Panc1 (cell line): ENCODE results near the gene SETD1A. TPM values are rescaled to one million over a fixed set of nuclear protein-coding genes. Genes with fewer than 3 reads are reported as not detected.

ENCODE experiments used
- ATAC-seq: fragments of 200-7000 bp; cut with Tn5 transposase; 2 replicates; pipeline ENCODE4 v1.9.1; 2020; ENCODE audit warnings: mild to moderate bottlenecking, moderate library complexity
- BruUV-seq: library from RNA; stranded (reverse); fragments of 400-500 nt; replicated peaks from 2 replicates; lab custom pipeline; 2021; lab: Mats Ljungman, UMichigan
- CTCF ChIA-PET: fragments of 300-600 bp; sonication (Branson Sonifier 250); formaldehyde crosslinking; loops from one replicate; lab custom pipeline; 2022; ENCODE audit warnings: antibody characterized with exemption; lab: Charles Lee
- POLR2A ChIA-PET: fragments of 300-600 bp; sonication (Branson Sonifier 250); formaldehyde crosslinking; loops from one replicate; lab custom pipeline; 2022; ENCODE audit warnings: antibody characterized with exemption; lab: Charles Lee
- DNase-seq: peaks from one replicate; pipeline ENCODE4 v3.0.0-alpha.2; 2010; ENCODE audit warnings: low read depth, low spot score
- H3K27ac ChIP-seq: 2 replicates; pipeline ENCODE4 v1.5.1; 2011; ENCODE audit warnings: mild to moderate bottlenecking, low read length, inconsistent platforms
- H3K27me3 ChIP-seq: fragments of 200-500 bp; sonication (Bioruptor generic); 2 replicates; pipeline ENCODE4 v1.6.0; 2014; ENCODE audit warnings: low read length, inconsistent platforms; ENCODE audit not compliant: control insufficient read depth, insufficient read depth
- H3K36me3 ChIP-seq: fragments of 200-500 bp; sonication (Bioruptor generic); 2 replicates; pipeline ENCODE4 v1.5.1; 2014; ENCODE audit warnings: inconsistent platforms, mild to moderate bottlenecking, low read length, moderate library complexity; ENCODE audit not compliant: control insufficient read depth, insufficient read depth
- H3K4me1 ChIP-seq: 2 replicates; pipeline ENCODE4 v1.5.1; 2011; ENCODE audit warnings: inconsistent platforms, mild to moderate bottlenecking, low read length, moderate library complexity; ENCODE audit not compliant: control insufficient read depth, insufficient read depth
- H3K4me3 ChIP-seq, 2 experiments: 2 replicates each; pipeline ENCODE4 v1.5.1; 2011 to 2012; ENCODE audit warnings: low read depth in 2 of 2, low read length in 2 of 2, mild to moderate bottlenecking in 2 of 2, inconsistent platforms in 1 of 2, moderate library complexity in 1 of 2
- H3K9me3 ChIP-seq: fragments of 200-500 bp; sonication (Bioruptor generic); 2 replicates; pipeline ENCODE4 v1.5.1; 2014; ENCODE audit warnings: low read depth, mild to moderate bottlenecking, inconsistent platforms, low read length, moderate library complexity; ENCODE audit not compliant: control insufficient read depth, insufficient read depth
- POLR2AphosphoS5 ChIP-seq: IDR thresholded peaks from 2 replicates; pipeline ENCODE4 v1.6.1; 2012; ENCODE audit warnings: mild to moderate bottlenecking, low read depth, low read length, moderate library complexity
- SIN3A ChIP-seq: IDR thresholded peaks from 2 replicates; pipeline ENCODE4 v1.6.1; 2012; ENCODE audit warnings: low read depth, mild to moderate bottlenecking, low read length, moderate library complexity, borderline replicate concordance; ENCODE audit not compliant: insufficient read depth
- TCF7L2 ChIP-seq: IDR thresholded peaks from 2 replicates; pipeline ENCODE4 v1.6.1; 2011; ENCODE audit warnings: mild to moderate bottlenecking, low read depth, low read length, inconsistent platforms
- in situ Hi-C: cut with HindIII; loops from 2 replicates; pipeline ENCODE4 v1.10.0; 2016; ENCODE audit warnings: low sequenced_read_pairs, low pct_unique_long_range_greater_than_20kb
- intact Hi-C: fragments of 100-400 bp; cut with micrococcal nuclease; formaldehyde crosslinking; loops from one replicate; pipeline ENCODE4 v1.10.0; 2022; ENCODE audit not compliant: unreplicated experiment
- total RNA-seq: library from RNA; stranded (reverse); gene quantifications from one replicate; pipeline ENCODE4 v1.2.1, GENCODE V29; 2021; ENCODE audit not compliant: unreplicated experiment
- TF ChIP-seq, protein P1 (sequence below), 2 experiments: IDR thresholded peaks; 2 replicates each; pipeline ENCODE4 v1.6.1; 2011 to 2012; ENCODE audit warnings: low read depth in 2 of 2, control low read depth in 1 of 2, low read length in 1 of 2, mild to moderate bottlenecking in 1 of 2, moderate library complexity in 1 of 2; ENCODE audit not compliant: insufficient read depth in 1 of 2
- TF ChIP-seq, protein P2 (sequence below): fragments of 450-650 bp; IDR thresholded peaks from 2 replicates; pipeline ENCODE4 v1.5.1; 2017; ENCODE audit warnings: mild to moderate bottlenecking

SETD1A gene
- total RNA-seq, 1 experiment from 2014 or later = 38.7 TPM

DNA sequence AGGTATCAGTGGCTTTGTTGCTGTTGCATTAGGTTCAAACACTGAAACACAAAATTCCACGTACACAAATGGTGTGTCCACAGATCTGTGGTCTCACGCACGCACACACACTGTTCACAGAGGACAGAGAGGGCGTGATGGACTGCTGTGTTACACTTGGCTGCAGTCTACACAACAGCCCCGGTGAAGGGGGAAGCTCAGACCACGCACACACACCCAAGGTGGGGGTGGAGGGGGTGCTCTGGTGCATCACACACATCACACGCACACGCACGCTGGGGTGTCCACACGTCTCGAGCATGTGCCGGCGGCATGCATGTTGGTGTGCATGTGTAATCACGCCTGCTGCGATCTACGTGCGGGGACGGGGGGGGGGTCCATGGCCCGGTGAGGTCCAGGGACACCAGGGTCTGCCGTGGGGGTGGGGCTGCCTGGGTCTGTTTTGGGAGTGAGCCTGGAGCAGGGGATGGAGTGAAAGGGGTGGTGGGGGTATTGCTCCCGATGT, 34.8 kb downstream of the SETD1A start:
- DNase-seq (no peak), ATAC-seq (no peak)
- intact Hi-C loops = loop anchor here (10.0 kb wide), 1 partner anchor 452 kb away; the partner anchor contains the start of gene ZNF843
- CTCF ChIA-PET = no interaction called here
- Histone ChIP-seq H3K9me3 (no peaks in the 10 kb centered on the region), H3K36me3 (no peaks in the 10 kb centered on the region), H3K27me3 (no peaks in the 10 kb centered on the region), H3K4me1 (peaks cover 11% of the 10 kb centered on the region; the same call in 1 of the 2 replicates), H3K27ac (no peak overlapping the region), H3K4me3 (no peak overlapping the region)
- in situ Hi-C loops = no loop called here
- TF ChIP-seq, protein P1, sequence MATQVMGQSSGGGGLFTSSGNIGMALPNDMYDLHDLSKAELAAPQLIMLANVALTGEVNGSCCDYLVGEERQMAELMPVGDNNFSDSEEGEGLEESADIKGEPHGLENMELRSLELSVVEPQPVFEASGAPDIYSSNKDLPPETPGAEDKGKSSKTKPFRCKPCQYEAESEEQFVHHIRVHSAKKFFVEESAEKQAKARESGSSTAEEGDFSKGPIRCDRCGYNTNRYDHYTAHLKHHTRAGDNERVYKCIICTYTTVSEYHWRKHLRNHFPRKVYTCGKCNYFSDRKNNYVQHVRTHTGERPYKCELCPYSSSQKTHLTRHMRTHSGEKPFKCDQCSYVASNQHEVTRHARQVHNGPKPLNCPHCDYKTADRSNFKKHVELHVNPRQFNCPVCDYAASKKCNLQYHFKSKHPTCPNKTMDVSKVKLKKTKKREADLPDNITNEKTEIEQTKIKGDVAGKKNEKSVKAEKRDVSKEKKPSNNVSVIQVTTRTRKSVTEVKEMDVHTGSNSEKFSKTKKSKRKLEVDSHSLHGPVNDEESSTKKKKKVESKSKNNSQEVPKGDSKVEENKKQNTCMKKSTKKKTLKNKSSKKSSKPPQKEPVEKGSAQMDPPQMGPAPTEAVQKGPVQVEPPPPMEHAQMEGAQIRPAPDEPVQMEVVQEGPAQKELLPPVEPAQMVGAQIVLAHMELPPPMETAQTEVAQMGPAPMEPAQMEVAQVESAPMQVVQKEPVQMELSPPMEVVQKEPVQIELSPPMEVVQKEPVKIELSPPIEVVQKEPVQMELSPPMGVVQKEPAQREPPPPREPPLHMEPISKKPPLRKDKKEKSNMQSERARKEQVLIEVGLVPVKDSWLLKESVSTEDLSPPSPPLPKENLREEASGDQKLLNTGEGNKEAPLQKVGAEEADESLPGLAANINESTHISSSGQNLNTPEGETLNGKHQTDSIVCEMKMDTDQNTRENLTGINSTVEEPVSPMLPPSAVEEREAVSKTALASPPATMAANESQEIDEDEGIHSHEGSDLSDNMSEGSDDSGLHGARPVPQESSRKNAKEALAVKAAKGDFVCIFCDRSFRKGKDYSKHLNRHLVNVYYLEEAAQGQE (IDR thresholded peaks at IDR 0.05; ENCODE audit: insufficient read depth in 1 of 2, low read depth in 2 of 2, low read length in 1 of 2) = no peak
- TF ChIP-seq POLR2AphosphoS5 (no peak), TCF7L2 (no peak), SIN3A (no peak)
- TF ChIP-seq, protein P2, sequence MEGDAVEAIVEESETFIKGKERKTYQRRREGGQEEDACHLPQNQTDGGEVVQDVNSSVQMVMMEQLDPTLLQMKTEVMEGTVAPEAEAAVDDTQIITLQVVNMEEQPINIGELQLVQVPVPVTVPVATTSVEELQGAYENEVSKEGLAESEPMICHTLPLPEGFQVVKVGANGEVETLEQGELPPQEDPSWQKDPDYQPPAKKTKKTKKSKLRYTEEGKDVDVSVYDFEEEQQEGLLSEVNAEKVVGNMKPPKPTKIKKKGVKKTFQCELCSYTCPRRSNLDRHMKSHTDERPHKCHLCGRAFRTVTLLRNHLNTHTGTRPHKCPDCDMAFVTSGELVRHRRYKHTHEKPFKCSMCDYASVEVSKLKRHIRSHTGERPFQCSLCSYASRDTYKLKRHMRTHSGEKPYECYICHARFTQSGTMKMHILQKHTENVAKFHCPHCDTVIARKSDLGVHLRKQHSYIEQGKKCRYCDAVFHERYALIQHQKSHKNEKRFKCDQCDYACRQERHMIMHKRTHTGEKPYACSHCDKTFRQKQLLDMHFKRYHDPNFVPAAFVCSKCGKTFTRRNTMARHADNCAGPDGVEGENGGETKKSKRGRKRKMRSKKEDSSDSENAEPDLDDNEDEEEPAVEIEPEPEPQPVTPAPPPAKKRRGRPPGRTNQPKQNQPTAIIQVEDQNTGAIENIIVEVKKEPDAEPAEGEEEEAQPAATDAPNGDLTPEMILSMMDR = no peak
- POLR2A ChIA-PET = interaction anchor here (0.5 kb wide), 1 partner anchor 125 kb away, joined by 5 read pairs; the partner anchor contains the start of gene KAT8
- BruUV-seq = no TSS peak

DNA sequence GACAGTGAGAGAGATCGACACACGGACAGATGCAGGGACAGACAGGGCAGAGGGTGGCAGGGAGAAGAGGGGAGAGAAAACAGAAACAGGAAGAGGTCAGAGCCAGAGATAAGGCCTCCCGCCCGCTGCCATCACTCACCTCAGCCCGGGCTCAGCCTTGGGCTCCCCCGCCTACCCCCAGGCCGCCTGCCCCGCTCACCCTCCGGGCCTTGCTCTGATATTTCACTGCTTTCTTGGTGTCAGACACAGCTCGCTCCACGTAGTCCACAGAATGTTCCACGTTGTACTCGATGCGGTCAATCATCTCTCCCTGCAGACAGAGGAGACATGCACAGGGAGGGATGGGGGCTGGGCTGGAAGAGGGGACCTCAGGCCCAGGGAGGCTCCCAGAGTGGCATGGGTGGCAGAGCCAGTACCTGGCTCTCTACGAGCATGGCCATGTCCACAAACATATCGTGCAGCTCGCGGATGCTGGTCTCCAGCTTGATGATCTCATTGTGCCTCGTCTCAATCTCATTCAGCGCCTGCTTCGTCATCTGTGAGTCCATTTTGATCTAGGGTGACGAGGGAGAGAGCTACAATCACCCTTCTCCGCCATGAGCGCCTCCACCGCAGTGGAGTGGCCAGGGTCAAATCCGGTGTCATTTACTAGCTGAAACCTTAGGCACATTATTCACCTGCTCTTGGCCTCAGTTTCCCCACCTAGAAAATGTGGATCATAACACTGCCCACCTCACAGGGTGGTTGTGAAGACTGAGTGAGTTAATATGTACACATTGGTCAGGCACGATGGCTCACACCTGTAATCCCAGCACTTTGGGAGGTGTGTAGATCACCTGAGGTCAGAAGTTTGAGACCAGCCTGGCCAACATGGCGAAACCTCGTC, 35.6 kb downstream of the SETD1A start:
- Histone ChIP-seq H3K9me3 (no peaks in the 10 kb centered on the region), H3K27me3 (no peaks in the 10 kb centered on the region), H3K36me3 (no peaks in the 10 kb centered on the region), H3K4me3 (no peak overlapping the region), H3K4me1 (peaks cover 19% of the 10 kb centered on the region), H3K27ac (peak overlapping the region; percentile 18; the same call in 1 of the 2 replicates)
- no peak for ATAC-seq
- TF ChIP-seq SIN3A = no peak
- TF ChIP-seq, protein P1 (IDR thresholded peaks at IDR 0.05; ENCODE audit: insufficient read depth in 1 of 2, low read depth in 2 of 2, low read length in 1 of 2) = no peak
- TF ChIP-seq, protein P2 = no peak
- TF ChIP-seq POLR2AphosphoS5 = no peak
- TF ChIP-seq TCF7L2 = no peak
- POLR2A ChIA-PET = interaction anchor here (0.5 kb wide), 1 partner anchor 124 kb away, joined by 5 read pairs; the partner anchor contains the start of gene KAT8
- intact Hi-C loops = loop anchor here (10.0 kb wide), 1 partner anchor 452 kb away; the partner anchor contains the start of gene ZNF843
- CTCF ChIA-PET = interaction anchor here (0.8 kb wide), 1 partner anchor 149 kb away, joined by 3 read pairs; no protein-coding TSS in a partner anchor
- in situ Hi-C loops = no loop called here
- BruUV-seq = no TSS peak
- no peak for DNase-seq
